ENCODE results near the gene RAP2A.

DNA sequence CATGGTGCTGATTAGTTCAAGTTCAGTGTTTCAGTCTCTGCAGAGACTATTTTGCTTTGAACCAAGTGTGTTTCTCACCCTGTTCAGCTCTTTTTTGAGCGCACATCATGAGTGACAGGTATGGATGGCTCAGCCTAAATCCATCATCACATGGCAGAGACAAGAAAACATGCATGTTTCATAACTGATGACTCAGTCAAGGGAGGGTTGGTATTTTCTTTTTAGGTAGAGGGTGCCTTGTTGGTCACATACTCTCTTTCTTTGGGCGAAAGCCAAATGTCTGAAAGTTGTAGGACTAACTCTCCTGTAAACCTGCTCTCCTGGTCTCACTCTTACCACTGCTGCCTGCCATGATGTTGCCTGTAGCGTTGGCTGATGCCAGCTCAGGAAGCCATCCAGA is 48.1 kb upstream of the RAP2A start:
- TF ChIP-seq, protein P1, sequence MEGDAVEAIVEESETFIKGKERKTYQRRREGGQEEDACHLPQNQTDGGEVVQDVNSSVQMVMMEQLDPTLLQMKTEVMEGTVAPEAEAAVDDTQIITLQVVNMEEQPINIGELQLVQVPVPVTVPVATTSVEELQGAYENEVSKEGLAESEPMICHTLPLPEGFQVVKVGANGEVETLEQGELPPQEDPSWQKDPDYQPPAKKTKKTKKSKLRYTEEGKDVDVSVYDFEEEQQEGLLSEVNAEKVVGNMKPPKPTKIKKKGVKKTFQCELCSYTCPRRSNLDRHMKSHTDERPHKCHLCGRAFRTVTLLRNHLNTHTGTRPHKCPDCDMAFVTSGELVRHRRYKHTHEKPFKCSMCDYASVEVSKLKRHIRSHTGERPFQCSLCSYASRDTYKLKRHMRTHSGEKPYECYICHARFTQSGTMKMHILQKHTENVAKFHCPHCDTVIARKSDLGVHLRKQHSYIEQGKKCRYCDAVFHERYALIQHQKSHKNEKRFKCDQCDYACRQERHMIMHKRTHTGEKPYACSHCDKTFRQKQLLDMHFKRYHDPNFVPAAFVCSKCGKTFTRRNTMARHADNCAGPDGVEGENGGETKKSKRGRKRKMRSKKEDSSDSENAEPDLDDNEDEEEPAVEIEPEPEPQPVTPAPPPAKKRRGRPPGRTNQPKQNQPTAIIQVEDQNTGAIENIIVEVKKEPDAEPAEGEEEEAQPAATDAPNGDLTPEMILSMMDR (IDR thresholded peaks at IDR 0.05; ENCODE audit: low read length): no peak
- no peak for TF ChIP-seq EZH2 (optimal IDR thresholded peaks at IDR 0.05; ENCODE audit: low read depth, low read length)
